ENCODE results near the gene NGLY1.

The NGLY1 gene

DNA sequence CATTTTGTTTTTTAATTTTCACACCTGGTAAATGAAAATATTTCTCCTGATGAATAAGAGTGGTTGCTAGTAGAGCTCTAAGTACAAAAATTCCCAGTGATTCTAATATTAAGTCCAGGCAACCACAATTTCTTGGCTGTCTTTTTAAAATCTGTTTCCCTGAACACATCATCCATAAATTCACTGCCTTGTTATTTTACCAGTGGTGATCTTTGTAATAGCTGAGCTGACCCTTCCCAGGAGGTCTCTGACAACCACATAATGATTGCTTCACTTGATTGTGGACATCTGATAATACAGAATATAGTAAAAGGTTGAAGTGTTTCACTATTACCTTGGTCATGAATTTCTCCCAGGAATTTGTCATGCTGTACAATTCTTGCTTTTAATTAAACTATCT lies 104.7 kb downstream of the NGLY1 start:
- no peak overlapping the region for H3K4me3 ChIP-seq (ENCODE audit: low read depth, low read length)
- no peak overlapping the region for H3K14ac ChIP-seq (ENCODE audit: low read length)
- no peaks in the 10 kb centered on the region for H3K4me1 ChIP-seq (ENCODE audit: control insufficient read depth in 1 of 2, insufficient read depth in 2 of 2, low read length in 2 of 2)
- H3K4me2 ChIP-seq (ENCODE audit: low read length), result no peak overlapping the region
- no peak overlapping the region for H3K27ac ChIP-seq (ENCODE audit: low read depth, low read length)
- H2BK12ac ChIP-seq (ENCODE audit: low read length), result no peak overlapping the region
- no peaks in the 10 kb centered on the region for H3K79me2 ChIP-seq (ENCODE audit: control insufficient read depth, insufficient read depth, low read length, poor library complexity)
- no peak overlapping the region for H3K4ac ChIP-seq (ENCODE audit: low read depth, low read length)
- H3K9me3 ChIP-seq (ENCODE audit: insufficient read depth, low read depth, low read length), result no peaks in the 10 kb centered on the region
- H3K18ac ChIP-seq (ENCODE audit: low read length), result no peak overlapping the region
- H4K8ac ChIP-seq (ENCODE audit: low read depth, low read length), result no peak overlapping the region
- no peak overlapping the region for H2BK5ac ChIP-seq (ENCODE audit: low read depth, low read length, poor library complexity)
- no peaks in the 10 kb centered on the region for H3K27me3 ChIP-seq (ENCODE audit: insufficient read depth, low read length)
- no peak overlapping the region for H2AFZ ChIP-seq (ENCODE audit: insufficient read depth, low read length, poor library complexity)
- H3K23ac ChIP-seq (ENCODE audit: low read length), result no peak overlapping the region
- H3K79me1 ChIP-seq (ENCODE audit: low read length), result no peaks in the 10 kb centered on the region
- no peak overlapping the region for H4K91ac ChIP-seq (ENCODE audit: low read depth, low read length)
- no peak overlapping the region for H3K9ac ChIP-seq (ENCODE audit: low read length)
- H4K12ac ChIP-seq (ENCODE audit: low read depth, low read length), result no peak overlapping the region
- no peak overlapping the region for H2AK5ac ChIP-seq (ENCODE audit: low read length)
- no peaks in the 10 kb centered on the region for H3K36me3 ChIP-seq (ENCODE audit: control insufficient read depth in 1 of 2, insufficient read depth in 2 of 2, low read length in 2 of 2)
- no peak for DNase-seq
- no peak overlapping the region for H2BK120ac ChIP-seq (ENCODE audit: insufficient read depth, low read length, poor library complexity)

DNA sequence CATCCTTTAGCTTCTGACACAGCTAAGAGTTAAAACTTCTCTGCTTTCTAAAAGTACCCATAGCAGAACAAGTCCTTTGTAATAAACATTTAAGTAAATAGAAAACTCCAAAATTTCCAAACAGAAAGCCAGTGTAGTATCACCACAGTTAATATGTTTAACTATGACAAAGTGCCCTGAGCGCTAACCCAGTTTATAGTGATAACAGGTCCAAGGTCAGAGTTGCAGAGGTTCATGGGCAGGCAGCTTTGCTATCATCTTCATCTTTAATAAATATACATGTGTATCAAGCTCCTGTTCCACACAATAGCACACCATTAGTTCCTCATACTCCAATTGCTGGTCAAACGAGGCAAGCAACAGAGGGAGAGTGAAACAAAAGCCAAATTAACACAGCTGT lies 106.1 kb downstream of the NGLY1 start:
- no peak overlapping the region for H3K23ac ChIP-seq (ENCODE audit: low read length)
- WGBS (ENCODE audit: extremely low coverage, insufficient coverage, insufficient read length), result no CpG with 5 or more reads among the region's 2 CpGs
- no peak overlapping the region for H3K4me3 ChIP-seq (ENCODE audit: low read depth, low read length)
- no peak overlapping the region for H4K12ac ChIP-seq (ENCODE audit: low read depth, low read length)
- H3K9ac ChIP-seq (ENCODE audit: low read length), result no peak overlapping the region
- H3K4me2 ChIP-seq (ENCODE audit: low read length), result no peak overlapping the region
- H2BK12ac ChIP-seq (ENCODE audit: low read length), result no peak overlapping the region
- no peaks in the 10 kb centered on the region for H3K9me3 ChIP-seq (ENCODE audit: insufficient read depth, low read depth, low read length)
- no peak overlapping the region for H2AFZ ChIP-seq (ENCODE audit: insufficient read depth, low read length, poor library complexity)
- H4K91ac ChIP-seq (ENCODE audit: low read depth, low read length), result no peak overlapping the region
- H2BK5ac ChIP-seq (ENCODE audit: low read depth, low read length, poor library complexity), result no peak overlapping the region
- no peak overlapping the region for H2BK120ac ChIP-seq (ENCODE audit: insufficient read depth, low read length, poor library complexity)
- H3K79me2 ChIP-seq (ENCODE audit: control insufficient read depth, insufficient read depth, low read length, poor library complexity), result no peaks in the 10 kb centered on the region
- DNase-seq, result no peak
- H3K18ac ChIP-seq (ENCODE audit: low read length), result no peak overlapping the region
- H3K27me3 ChIP-seq (ENCODE audit: insufficient read depth, low read length), result no peaks in the 10 kb centered on the region
- H4K8ac ChIP-seq (ENCODE audit: low read depth, low read length), result no peak overlapping the region
- no peaks in the 10 kb centered on the region for H3K4me1 ChIP-seq (ENCODE audit: control insufficient read depth in 1 of 2, insufficient read depth in 2 of 2, low read length in 2 of 2)
- no peak overlapping the region for H2AK5ac ChIP-seq (ENCODE audit: low read length)
- H3K14ac ChIP-seq (ENCODE audit: low read length), result no peak overlapping the region
- H3K27ac ChIP-seq (ENCODE audit: low read depth, low read length), result no peak overlapping the region
- H3K79me1 ChIP-seq (ENCODE audit: low read length), result no peaks in the 10 kb centered on the region
- no peak overlapping the region for H3K4ac ChIP-seq (ENCODE audit: low read depth, low read length)
- H3K36me3 ChIP-seq (ENCODE audit: control insufficient read depth in 1 of 2, insufficient read depth in 2 of 2, low read length in 2 of 2), result no peaks in the 10 kb centered on the region

DNA sequence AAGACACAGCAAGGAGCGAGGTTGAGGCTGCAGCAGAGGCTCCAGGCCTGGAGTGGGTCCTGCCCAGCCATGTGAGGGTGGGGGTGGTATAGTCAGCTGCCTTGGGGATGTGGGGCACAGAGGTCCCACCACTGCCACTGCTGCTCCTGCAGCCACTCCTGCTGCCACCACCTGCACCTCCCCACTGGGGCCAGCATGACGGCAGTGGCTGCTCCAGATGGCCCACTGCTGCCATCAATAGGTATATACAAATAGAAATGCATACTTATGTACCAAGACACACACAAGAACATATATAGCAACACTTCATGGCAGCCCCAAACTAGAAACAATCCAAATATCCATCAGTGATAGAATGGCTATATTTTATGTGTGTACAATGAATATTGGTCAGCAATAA lies 108.6 kb downstream of the NGLY1 start:
- no peak overlapping the region for H3K14ac ChIP-seq (ENCODE audit: low read length)
- DNase-seq, result no peak
- no peak overlapping the region for H2BK5ac ChIP-seq (ENCODE audit: low read depth, low read length, poor library complexity)
- H3K4me2 ChIP-seq (ENCODE audit: low read length), result no peak overlapping the region
- H3K79me2 ChIP-seq (ENCODE audit: control insufficient read depth, insufficient read depth, low read length, poor library complexity), result no peaks in the 10 kb centered on the region
- H3K18ac ChIP-seq (ENCODE audit: low read length), result no peak overlapping the region
- no peak overlapping the region for H4K91ac ChIP-seq (ENCODE audit: low read depth, low read length)
- no CpG with 5 or more reads among the region's 2 CpGs for WGBS (ENCODE audit: extremely low coverage, insufficient coverage, insufficient read length)
- H3K36me3 ChIP-seq (ENCODE audit: control insufficient read depth in 1 of 2, insufficient read depth in 2 of 2, low read length in 2 of 2), result no peaks in the 10 kb centered on the region
- no peak overlapping the region for H3K4me3 ChIP-seq (ENCODE audit: low read depth, low read length)
- H3K9me3 ChIP-seq (ENCODE audit: insufficient read depth, low read depth, low read length), result no peaks in the 10 kb centered on the region
- no peak overlapping the region for H3K27ac ChIP-seq (ENCODE audit: low read depth, low read length)
- no peak overlapping the region for H4K8ac ChIP-seq (ENCODE audit: low read depth, low read length)
- no peak overlapping the region for H3K4ac ChIP-seq (ENCODE audit: low read depth, low read length)
- H2BK12ac ChIP-seq (ENCODE audit: low read length), result no peak overlapping the region
- H2AFZ ChIP-seq (ENCODE audit: insufficient read depth, low read length, poor library complexity), result no peak overlapping the region
- H3K9ac ChIP-seq (ENCODE audit: low read length), result no peak overlapping the region
- H3K79me1 ChIP-seq (ENCODE audit: low read length), result no peaks in the 10 kb centered on the region
- H3K23ac ChIP-seq (ENCODE audit: low read length), result no peak overlapping the region
- no peaks in the 10 kb centered on the region for H3K4me1 ChIP-seq (ENCODE audit: control insufficient read depth in 1 of 2, insufficient read depth in 2 of 2, low read length in 2 of 2)
- H4K12ac ChIP-seq (ENCODE audit: low read depth, low read length), result no peak overlapping the region
- no peak overlapping the region for H2BK120ac ChIP-seq (ENCODE audit: insufficient read depth, low read length, poor library complexity)
- no peaks in the 10 kb centered on the region for H3K27me3 ChIP-seq (ENCODE audit: insufficient read depth, low read length)
- H2AK5ac ChIP-seq (ENCODE audit: low read length), result no peak overlapping the region

DNA sequence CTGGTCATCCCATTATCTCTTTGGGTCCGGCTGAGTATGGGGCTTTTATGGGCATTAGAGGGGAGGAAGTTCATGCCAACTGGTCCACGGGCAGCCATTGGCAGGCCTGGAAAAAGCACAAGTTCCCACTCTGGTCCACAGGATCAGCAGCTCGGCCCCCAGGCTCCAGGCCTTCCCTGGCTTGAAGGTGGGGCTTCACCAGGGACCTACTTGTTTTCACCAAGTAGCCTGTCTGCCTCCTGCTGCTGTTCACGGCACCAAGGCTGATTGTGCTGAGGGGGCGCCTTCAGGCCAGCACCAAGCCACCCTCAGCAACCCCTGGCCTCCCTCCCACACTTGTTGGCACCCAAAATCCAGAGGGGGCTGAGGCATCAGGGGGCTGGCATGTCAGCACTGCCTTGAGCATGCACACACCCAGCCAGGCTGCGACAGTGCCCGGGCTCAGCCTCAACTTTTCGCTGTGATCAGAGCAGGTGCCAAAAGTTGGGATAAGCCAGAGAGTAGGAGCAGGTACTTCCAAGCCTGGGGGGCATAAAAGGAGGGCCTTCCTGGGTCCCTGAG lies 109.4 kb downstream of the NGLY1 start:
- Histone ChIP-seq H3K23ac (ENCODE audit: low read length) (no peak overlapping the region), H3K4me2 (ENCODE audit: low read length) (no peak overlapping the region), H3K14ac (ENCODE audit: low read length) (no peak overlapping the region), H3K27ac (ENCODE audit: low read depth, low read length) (no peak overlapping the region), H2BK5ac (ENCODE audit: low read depth, low read length, poor library complexity) (no peak overlapping the region), H3K4me1 (ENCODE audit: control insufficient read depth in 1 of 2, insufficient read depth in 2 of 2, low read length in 2 of 2) (no peaks in the 10 kb centered on the region), H3K9me3 (ENCODE audit: insufficient read depth, low read depth, low read length) (no peaks in the 10 kb centered on the region), H4K12ac (ENCODE audit: low read depth, low read length) (no peak overlapping the region), H3K79me1 (ENCODE audit: low read length) (no peaks in the 10 kb centered on the region), H2BK120ac (ENCODE audit: insufficient read depth, low read length, poor library complexity) (no peak overlapping the region), H4K91ac (ENCODE audit: low read depth, low read length) (no peak overlapping the region), H2BK12ac (ENCODE audit: low read length) (no peak overlapping the region), H3K4ac (ENCODE audit: low read depth, low read length) (no peak overlapping the region), H3K9ac (ENCODE audit: low read length) (no peak overlapping the region), H3K36me3 (ENCODE audit: control insufficient read depth in 1 of 2, insufficient read depth in 2 of 2, low read length in 2 of 2) (no peaks in the 10 kb centered on the region), H4K8ac (ENCODE audit: low read depth, low read length) (no peak overlapping the region), H2AFZ (ENCODE audit: insufficient read depth, low read length, poor library complexity) (no peak overlapping the region), H3K18ac (ENCODE audit: low read length) (no peak overlapping the region), H3K79me2 (ENCODE audit: control insufficient read depth, insufficient read depth, low read length, poor library complexity) (no peaks in the 10 kb centered on the region), H2AK5ac (ENCODE audit: low read length) (no peak overlapping the region), H3K27me3 (ENCODE audit: insufficient read depth, low read length) (no peaks in the 10 kb centered on the region), H3K4me3 (ENCODE audit: low read depth, low read length) (no peak overlapping the region)
- WGBS (ENCODE audit: extremely low coverage, insufficient coverage, insufficient read length), result no CpG with 5 or more reads among the region's 8 CpGs
- DNase-seq, result no peak
